HCT116 (cell line): ENCODE measurements around the gene CNTNAP2. TPM values are rescaled to one million over a fixed set of nuclear protein-coding genes. Genes with fewer than 3 reads are reported as not detected.

Source experiments
- ATAC-seq: fragments of 200-7000 bp; cut with Tn5 transposase; 2 replicates; pipeline ENCODE4 v1.9.1; 2020; ENCODE audit warnings: mild to moderate bottlenecking, moderate library complexity
- BruUV-seq: library from RNA; stranded (reverse); fragments of 400-500 nt; replicated peaks from 2 replicates; lab custom pipeline; 2021; lab: Mats Ljungman, UMichigan
- CTCF ChIA-PET: fragments of 300-600 bp; sonication (Branson Sonifier 250); formaldehyde crosslinking; loops from one replicate; lab custom pipeline; 2021; ENCODE audit warnings: antibody characterized with exemption; lab: Charles Lee
- POLR2A ChIA-PET: fragments of 300-600, 350-600 bp; sonication (Branson Sonifier 250); formaldehyde crosslinking; loops from one replicate; lab custom pipeline; 2021; ENCODE audit warnings: antibody characterized with exemption; lab: Charles Lee
- RAD21 ChIA-PET, 2 experiments: fragments of 300-600 bp; sonication (Branson Sonifier 250); formaldehyde crosslinking; loops; one replicate each; lab custom pipeline; 2023; ENCODE audit warnings: low total read pairs in 2 of 2; ENCODE audit not compliant: uncharacterized antibody in 2 of 2, unreplicated experiment in 2 of 2, low non-redundant PET in 1 of 2; lab: Charles Lee
- DNase-seq: peaks from one replicate; pipeline ENCODE4 v3.0.0-alpha.2; 2010; ENCODE audit warnings: low read depth, low spot score
- H2AFZ ChIP-seq: fragments of 200-600 bp; shearing (Covaris generic), sonication (generic); 2 replicates; pipeline ENCODE4 v1.6.1; 2017; ENCODE audit warnings: low read depth, mixed run types, mixed read lengths, antibody characterized with exemption, low read length; ENCODE audit not compliant: poor library complexity, severe bottlenecking
- H3K27ac ChIP-seq: 2 replicates; pipeline ENCODE4 v1.5.1; 2012; ENCODE audit warnings: low read depth, low read length
- H3K27me3 ChIP-seq: fragments of 200-600 bp; sonication (generic); 2 replicates; pipeline ENCODE4 v1.6.1; 2016; ENCODE audit warnings: mixed run types, low read length, mixed read lengths; ENCODE audit not compliant: insufficient read depth
- H3K36me3 ChIP-seq, 2 experiments: fragments of 200-500 bp in 1 of 2; fragments of 200-600 bp in 1 of 2; sonication (Bioruptor generic) in 1 of 2; sonication (generic) in 1 of 2; 2 replicates each; pipeline versions ENCODE4 v1.5.1 to v1.6.1; 2014 to 2016; ENCODE audit warnings: low read length in 2 of 2, inconsistent platforms in 1 of 2, mixed read lengths in 1 of 2, mixed run types in 1 of 2; ENCODE audit not compliant: insufficient read depth in 2 of 2, control insufficient read depth in 1 of 2
- H3K4me1 ChIP-seq, 2 experiments: fragments of 200-600 bp in 1 of 2; sonication (generic) in 1 of 2; 2 replicates each; pipeline versions ENCODE4 v1.5.1 to v1.6.1; 2012 to 2017; ENCODE audit warnings: low read length in 2 of 2, inconsistent platforms in 1 of 2, mild to moderate bottlenecking in 1 of 2, mixed read lengths in 1 of 2, mixed run types in 1 of 2, moderate library complexity in 1 of 2; ENCODE audit not compliant: insufficient read depth in 2 of 2, control insufficient read depth in 1 of 2
- H3K4me2 ChIP-seq: fragments of 200-600 bp; sonication (generic); 2 replicates; pipeline ENCODE4 v1.6.1; 2017; ENCODE audit warnings: mixed run types, low read length, mixed read lengths
- H3K4me3 ChIP-seq, 2 experiments: fragments of 200-600 bp in 1 of 2; sonication (generic) in 1 of 2; replicated peaks in 1 of 2; 2 replicates each; pipeline ENCODE4 v1.5.1; 2011 to 2016; ENCODE audit warnings: low read length in 2 of 2, control low read depth in 1 of 2, low read depth in 1 of 2, mild to moderate bottlenecking in 1 of 2, mixed read lengths in 1 of 2, mixed run types in 1 of 2
- H3K79me2 ChIP-seq: fragments of 200-600 bp; sonication (generic); 2 replicates; pipeline ENCODE4 v1.6.1; 2017; ENCODE audit warnings: mild to moderate bottlenecking, mixed run types, low read length, moderate library complexity, mixed read lengths; ENCODE audit not compliant: insufficient read depth
- H3K9ac ChIP-seq: fragments of 200-600 bp; sonication (generic); 2 replicates; pipeline ENCODE4 v1.6.1; 2016; ENCODE audit warnings: low read length, mixed read lengths
- H3K9me2 ChIP-seq: fragments of 200-600 bp; sonication (generic), shearing (Covaris generic); 2 replicates; pipeline ENCODE4 v1.6.1; 2017; ENCODE audit warnings: mixed run types, mild to moderate bottlenecking, moderate library complexity; ENCODE audit not compliant: insufficient read depth
- H3K9me3 ChIP-seq, 2 experiments: fragments of 200-500 bp in 1 of 2; fragments of 200-600 bp in 1 of 2; sonication (Bioruptor generic) in 1 of 2; sonication (generic) in 1 of 2; 2 replicates each; pipeline ENCODE4 v1.6.1; 2014 to 2017; ENCODE audit warnings: low read length in 2 of 2, mixed read lengths in 2 of 2, inconsistent platforms in 1 of 2, low read depth in 1 of 2, mild to moderate bottlenecking in 1 of 2, mixed run types in 1 of 2, moderate library complexity in 1 of 2; ENCODE audit not compliant: control insufficient read depth in 1 of 2, insufficient read depth in 1 of 2
- H4K20me1 ChIP-seq: fragments of 200-600 bp; sonication (generic), shearing (Covaris generic); 2 replicates; pipeline ENCODE4 v1.6.1; 2017; ENCODE audit warnings: mixed run types, mild to moderate bottlenecking, moderate library complexity; ENCODE audit not compliant: insufficient read depth
- CEBPB ChIP-seq: IDR thresholded peaks from 2 replicates; pipeline ENCODE4 v1.6.1; 2012; ENCODE audit warnings: low read depth
- EGR1 ChIP-seq: IDR thresholded peaks from 2 replicates; pipeline ENCODE4 v1.6.1; 2012; ENCODE audit warnings: low read depth
- ELF1 ChIP-seq: IDR thresholded peaks from 2 replicates; pipeline ENCODE4 v1.6.1; 2012; ENCODE audit warnings: low read depth, borderline replicate concordance
- EZH2phosphoT487 ChIP-seq: fragments of 200-600 bp; IDR thresholded peaks from 2 replicates; pipeline ENCODE4 v1.6.1; 2018; ENCODE audit warnings: antibody characterized with exemption, borderline replicate concordance
- FOSL1 ChIP-seq: IDR thresholded peaks from 2 replicates; pipeline ENCODE4 v1.6.1; 2012; ENCODE audit warnings: low read depth
- POLR2AphosphoS5 ChIP-seq: IDR thresholded peaks from 2 replicates; pipeline ENCODE4 v1.6.1; 2011; ENCODE audit warnings: mild to moderate bottlenecking, low read depth, low read length, moderate library complexity
- RAD21 ChIP-seq: IDR thresholded peaks from 2 replicates; pipeline ENCODE4 v1.6.1; 2012; ENCODE audit warnings: low read depth, mild to moderate bottlenecking
- YY1 ChIP-seq: IDR thresholded peaks from 2 replicates; pipeline ENCODE4 v1.6.1; 2011; ENCODE audit warnings: low read length, low read depth, moderate library complexity, mild to moderate bottlenecking; ENCODE audit not compliant: insufficient replicate concordance; ENCODE audit errors: extremely low read depth
- ZFX ChIP-seq: fragments of 450-650 bp; IDR thresholded peaks from 2 replicates; pipeline ENCODE4 v1.6.1; 2017
- intact Hi-C: fragments of 100-400 bp; cut with micrococcal nuclease; formaldehyde crosslinking; loops from 2 replicates; pipeline ENCODE4 v1.10.0; 2022
- total RNA-seq: library from RNA; stranded (reverse); gene quantifications from one replicate; pipeline ENCODE4 v1.2.1, GENCODE V29; 2021; ENCODE audit not compliant: unreplicated experiment
- TF ChIP-seq, protein P1 (sequence below): IDR thresholded peaks from 2 replicates; pipeline ENCODE4 v1.6.1; 2012
- TF ChIP-seq, protein P2 (sequence below): IDR thresholded peaks from 2 replicates; pipeline ENCODE4 v1.6.1; 2012
- TF ChIP-seq, protein P3 (sequence below): IDR thresholded peaks from 2 replicates; pipeline ENCODE4 v1.6.1; 2011; ENCODE audit warnings: mild to moderate bottlenecking, low read length, moderate library complexity; ENCODE audit not compliant: insufficient replicate concordance; ENCODE audit errors: extremely low read depth
- TF ChIP-seq, protein P4 (sequence below): IDR thresholded peaks from 2 replicates; pipeline ENCODE4 v1.6.1; 2012; ENCODE audit warnings: low read depth

CNTNAP2 gene
- total RNA-seq, 1 experiment from 2014 or later, result 0.37 TPM

DNA sequence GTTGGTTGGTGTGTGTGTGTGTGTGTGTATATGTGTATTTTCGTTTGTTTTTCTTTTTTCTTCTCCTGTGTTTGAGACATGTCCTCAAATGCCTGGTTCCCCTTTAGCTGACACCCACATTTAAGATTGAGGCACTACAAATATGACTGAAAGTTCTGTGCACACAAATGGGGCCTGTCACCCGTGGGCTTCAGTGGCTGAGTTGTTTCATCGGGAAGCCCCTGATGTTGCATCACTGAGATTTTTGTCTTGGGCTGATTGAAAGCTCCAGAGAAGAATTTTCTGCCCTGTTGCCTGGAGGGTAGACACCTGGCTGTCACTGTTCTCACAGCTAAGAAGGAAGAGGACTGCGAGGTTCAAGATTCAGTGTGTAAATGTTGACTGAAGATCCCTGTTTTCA lies 2190.2 kb downstream of the CNTNAP2 start:
- ChIA-PET CTCF (no interaction called here), RAD21 (no interaction called here), POLR2A (no interaction called here)
- Histone ChIP-seq H2AFZ (no peak overlapping the region), H3K9ac (no peak overlapping the region), H3K27me3 (0 out of 2 replicates have a peak, but pooled peaks cover 5% of the 10 kb centered on the region), H3K9me2 (no peaks in the 10 kb centered on the region), H3K27ac (no peak overlapping the region), H3K79me2 (no peaks in the 10 kb centered on the region), H4K20me1 (no peaks in the 10 kb centered on the region), H3K9me3 (no peaks in the 10 kb centered on the region)
- DNase-seq, result no peak
- no TSS peak for BruUV-seq
- no peak for TF ChIP-seq CEBPB
- TF ChIP-seq, protein P1, sequence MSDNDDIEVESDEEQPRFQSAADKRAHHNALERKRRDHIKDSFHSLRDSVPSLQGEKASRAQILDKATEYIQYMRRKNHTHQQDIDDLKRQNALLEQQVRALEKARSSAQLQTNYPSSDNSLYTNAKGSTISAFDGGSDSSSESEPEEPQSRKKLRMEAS, result no peak
- no peak for TF ChIP-seq ELF1
- TF ChIP-seq, protein P2, sequence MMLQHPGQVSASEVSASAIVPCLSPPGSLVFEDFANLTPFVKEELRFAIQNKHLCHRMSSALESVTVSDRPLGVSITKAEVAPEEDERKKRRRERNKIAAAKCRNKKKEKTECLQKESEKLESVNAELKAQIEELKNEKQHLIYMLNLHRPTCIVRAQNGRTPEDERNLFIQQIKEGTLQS, result no peak
- no peak for TF ChIP-seq EZH2phosphoT487
- no peak for TF ChIP-seq EGR1
- TF ChIP-seq, protein P3, sequence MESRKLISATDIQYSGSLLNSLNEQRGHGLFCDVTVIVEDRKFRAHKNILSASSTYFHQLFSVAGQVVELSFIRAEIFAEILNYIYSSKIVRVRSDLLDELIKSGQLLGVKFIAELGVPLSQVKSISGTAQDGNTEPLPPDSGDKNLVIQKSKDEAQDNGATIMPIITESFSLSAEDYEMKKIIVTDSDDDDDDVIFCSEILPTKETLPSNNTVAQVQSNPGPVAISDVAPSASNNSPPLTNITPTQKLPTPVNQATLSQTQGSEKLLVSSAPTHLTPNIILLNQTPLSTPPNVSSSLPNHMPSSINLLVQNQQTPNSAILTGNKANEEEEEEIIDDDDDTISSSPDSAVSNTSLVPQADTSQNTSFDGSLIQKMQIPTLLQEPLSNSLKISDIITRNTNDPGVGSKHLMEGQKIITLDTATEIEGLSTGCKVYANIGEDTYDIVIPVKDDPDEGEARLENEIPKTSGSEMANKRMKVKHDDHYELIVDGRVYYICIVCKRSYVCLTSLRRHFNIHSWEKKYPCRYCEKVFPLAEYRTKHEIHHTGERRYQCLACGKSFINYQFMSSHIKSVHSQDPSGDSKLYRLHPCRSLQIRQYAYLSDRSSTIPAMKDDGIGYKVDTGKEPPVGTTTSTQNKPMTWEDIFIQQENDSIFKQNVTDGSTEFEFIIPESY, result no peak
- TF ChIP-seq POLR2AphosphoS5, result no peak
- no peak for TF ChIP-seq RAD21
- no peak for TF ChIP-seq ZFX
- TF ChIP-seq, protein P4, sequence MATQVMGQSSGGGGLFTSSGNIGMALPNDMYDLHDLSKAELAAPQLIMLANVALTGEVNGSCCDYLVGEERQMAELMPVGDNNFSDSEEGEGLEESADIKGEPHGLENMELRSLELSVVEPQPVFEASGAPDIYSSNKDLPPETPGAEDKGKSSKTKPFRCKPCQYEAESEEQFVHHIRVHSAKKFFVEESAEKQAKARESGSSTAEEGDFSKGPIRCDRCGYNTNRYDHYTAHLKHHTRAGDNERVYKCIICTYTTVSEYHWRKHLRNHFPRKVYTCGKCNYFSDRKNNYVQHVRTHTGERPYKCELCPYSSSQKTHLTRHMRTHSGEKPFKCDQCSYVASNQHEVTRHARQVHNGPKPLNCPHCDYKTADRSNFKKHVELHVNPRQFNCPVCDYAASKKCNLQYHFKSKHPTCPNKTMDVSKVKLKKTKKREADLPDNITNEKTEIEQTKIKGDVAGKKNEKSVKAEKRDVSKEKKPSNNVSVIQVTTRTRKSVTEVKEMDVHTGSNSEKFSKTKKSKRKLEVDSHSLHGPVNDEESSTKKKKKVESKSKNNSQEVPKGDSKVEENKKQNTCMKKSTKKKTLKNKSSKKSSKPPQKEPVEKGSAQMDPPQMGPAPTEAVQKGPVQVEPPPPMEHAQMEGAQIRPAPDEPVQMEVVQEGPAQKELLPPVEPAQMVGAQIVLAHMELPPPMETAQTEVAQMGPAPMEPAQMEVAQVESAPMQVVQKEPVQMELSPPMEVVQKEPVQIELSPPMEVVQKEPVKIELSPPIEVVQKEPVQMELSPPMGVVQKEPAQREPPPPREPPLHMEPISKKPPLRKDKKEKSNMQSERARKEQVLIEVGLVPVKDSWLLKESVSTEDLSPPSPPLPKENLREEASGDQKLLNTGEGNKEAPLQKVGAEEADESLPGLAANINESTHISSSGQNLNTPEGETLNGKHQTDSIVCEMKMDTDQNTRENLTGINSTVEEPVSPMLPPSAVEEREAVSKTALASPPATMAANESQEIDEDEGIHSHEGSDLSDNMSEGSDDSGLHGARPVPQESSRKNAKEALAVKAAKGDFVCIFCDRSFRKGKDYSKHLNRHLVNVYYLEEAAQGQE, result no peak
- TF ChIP-seq YY1, result no peak
- no peak for TF ChIP-seq FOSL1
- TF ChIP-seq, all 23 proteins: peak for 0
- Histone ChIP-seq H3K4me3 (no peak overlapping the region), H3K36me3 (no peaks in the 10 kb centered on the region), H3K4me2 (no peak overlapping the region), H3K4me1 (no peaks in the 10 kb centered on the region)
- ATAC-seq, result no peak
- intact Hi-C loops, result no loop called here
